NCI-H526 treated with DMSO at 0.1 percent for 48 hours (cell line): ENCODE results near the gene PCSK5.
A peak's percentile ranks its signal among the peaks of the same experiment; 100 is the strongest.
"Not testable (repeated sequence)": the region's sequence is repeated elsewhere in the genome, so short reads cannot be mapped to it uniquely, and the experiment has no call there.

Source experiments
- DNase-seq: peaks from one replicate; lab custom pipeline; 2025; lab: John Stamatoyannopoulos, UW

PCSK5 gene

DNA sequence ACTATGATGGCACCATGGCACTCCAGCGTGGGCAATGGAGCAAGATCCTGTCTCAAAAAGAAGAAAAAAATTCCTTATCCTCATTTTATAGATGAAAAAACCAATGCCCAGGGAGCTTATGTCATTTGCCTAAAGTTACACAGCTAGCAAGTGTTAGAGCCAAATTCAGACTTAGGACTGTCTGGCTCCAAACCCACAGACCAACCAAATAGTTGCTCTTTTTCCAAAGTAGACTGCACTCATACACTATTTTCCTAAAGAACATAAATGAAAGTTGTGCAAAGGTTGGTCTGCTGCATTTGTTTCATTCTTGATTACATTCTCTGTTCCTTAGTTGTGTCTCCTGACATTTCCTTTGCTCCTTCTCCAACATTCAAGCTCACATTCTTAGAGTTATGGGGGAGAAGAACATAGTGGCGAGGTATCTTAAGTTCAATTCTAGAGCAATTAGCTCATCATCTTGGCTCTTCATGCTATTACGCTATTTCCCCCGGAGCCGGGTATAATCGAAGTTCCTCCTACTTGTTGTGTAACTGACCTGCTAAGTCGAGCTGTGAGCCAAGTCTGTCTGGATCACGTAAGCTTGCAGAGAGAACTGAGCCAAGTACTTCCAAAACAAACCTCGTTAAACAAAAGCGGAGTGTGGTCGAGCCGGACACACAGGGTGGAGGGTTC, 365.4 kb downstream of the PCSK5 start:
- DNase-seq, result no peak

DNA sequence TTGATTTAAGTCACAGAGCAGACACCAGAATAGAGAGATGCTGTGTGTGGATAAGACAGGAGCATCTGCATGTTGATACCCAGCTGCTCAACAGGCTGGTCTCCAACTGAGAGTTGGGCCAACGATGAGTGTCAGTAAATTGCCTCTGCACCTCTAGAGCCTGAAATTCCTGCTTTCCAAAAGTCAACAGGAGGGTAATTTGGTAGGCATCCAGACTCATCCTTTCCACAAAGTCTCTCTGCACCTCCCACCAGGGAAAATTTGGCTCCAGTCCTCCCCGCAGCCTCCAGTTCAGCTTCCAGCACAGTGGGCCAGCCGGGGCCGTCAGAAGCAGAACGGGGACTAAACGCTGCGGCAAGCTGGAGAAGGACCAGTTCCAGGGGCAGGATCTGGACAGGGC, 366.8 kb downstream of the PCSK5 start:
- no peak for DNase-seq

DNA sequence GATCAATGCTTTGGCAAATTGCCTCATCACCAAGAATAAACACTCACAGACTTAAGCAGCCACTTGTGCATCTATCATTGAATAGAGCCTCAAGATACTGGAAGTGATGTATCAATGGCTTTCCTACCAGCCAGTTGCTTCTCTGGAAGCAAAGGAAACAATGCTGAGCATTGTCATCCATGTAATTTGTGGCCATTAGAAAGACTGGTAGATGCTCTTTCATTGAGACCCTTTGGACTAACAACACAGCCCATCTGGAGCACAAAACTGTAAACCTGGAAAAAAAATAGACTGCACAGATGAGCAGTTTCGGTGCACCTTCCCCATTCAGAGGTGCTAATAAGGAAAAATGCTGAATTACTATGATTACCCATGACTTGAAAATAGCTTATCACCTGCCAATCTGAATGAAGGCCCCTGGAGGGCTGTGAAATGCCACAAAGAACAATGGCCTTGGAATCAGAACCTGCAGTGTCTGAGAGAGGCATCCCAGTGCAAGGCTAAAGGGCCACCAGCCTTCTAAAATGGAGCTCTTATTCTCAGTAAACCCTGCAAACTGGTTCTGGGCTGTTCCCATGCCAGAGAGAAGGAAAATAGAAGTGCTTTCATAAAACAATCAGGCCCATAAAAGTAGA, 376.3 kb downstream of the PCSK5 start:
- no peak for DNase-seq

DNA sequence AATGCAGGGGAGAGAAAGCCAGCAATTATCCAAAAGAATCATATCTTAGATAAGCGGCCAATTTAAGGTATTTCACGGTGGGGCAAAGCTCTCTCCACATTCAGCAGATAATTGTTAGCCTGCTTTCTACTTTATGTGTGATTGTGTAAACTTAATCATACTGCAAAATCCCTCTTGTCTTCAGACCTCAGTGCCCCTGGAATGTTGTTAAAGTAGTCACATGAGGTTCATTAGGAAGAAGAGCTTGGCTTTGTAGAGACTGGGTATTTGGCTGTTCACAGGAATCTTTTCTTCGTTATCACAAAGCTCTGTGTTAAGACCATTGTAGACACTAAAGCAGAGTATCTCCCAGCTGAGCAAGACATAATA, 376.8 kb downstream of the PCSK5 start:
- DNase-seq, result no peak

DNA sequence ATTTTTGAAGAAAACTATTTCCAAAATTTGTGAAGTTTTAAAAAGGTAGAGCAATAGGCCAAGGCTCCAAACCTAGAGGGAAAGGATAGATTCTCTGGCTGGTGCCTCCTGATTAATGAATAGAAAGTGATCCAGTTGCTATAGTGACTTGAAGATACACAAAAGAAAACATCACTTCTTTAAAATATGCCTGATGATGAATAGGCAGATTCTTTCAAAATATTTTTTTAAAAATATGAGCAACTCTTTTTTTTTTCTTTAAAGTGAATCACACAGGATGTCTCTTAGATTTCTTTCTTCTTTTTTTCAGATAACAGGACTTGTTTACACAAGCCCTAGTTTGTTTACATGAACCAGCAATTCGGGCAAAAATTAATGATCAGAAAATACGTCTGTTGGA, 379.3 kb downstream of the PCSK5 start:
- DNase-seq, result no peak

DNA sequence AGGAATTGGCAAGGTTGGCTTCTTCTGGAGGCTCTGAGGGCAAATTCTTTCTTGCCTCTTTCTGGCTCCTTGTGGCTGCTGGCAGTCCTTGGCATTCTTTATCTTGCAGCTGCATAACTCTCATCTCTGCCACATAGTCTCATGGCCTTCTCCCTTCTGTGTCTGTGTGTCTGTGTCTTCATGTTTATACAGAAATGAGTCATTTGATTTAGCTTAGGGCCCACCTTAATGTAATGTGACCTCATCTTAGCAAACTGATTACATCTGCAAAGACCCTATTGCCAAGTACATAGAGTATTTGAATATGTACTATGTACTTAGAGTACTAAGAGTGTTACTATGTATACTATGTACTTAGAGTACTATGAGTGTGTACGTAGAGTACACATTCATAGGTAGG, 381.3 kb downstream of the PCSK5 start:
- no peak for DNase-seq

DNA sequence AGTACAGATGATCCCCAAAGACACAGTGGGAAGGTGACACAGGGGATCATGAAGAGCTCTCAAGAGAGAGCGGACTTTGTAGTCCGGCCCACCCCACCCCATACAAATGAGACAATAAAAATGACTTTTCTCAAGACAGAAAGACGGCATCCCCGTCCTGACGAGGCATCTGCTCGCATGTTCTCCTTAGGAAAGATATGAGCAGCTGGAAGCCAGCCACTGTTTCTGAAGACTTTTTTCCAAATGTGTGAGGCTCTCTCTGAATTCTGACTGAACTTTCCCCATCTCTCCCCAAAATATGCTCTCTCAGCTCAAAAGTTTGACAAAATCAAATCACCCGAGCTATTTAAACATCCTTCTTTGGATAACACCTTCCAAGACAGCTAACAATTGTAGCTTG, 398.6 kb downstream of the PCSK5 start:
- no peak for DNase-seq

DNA sequence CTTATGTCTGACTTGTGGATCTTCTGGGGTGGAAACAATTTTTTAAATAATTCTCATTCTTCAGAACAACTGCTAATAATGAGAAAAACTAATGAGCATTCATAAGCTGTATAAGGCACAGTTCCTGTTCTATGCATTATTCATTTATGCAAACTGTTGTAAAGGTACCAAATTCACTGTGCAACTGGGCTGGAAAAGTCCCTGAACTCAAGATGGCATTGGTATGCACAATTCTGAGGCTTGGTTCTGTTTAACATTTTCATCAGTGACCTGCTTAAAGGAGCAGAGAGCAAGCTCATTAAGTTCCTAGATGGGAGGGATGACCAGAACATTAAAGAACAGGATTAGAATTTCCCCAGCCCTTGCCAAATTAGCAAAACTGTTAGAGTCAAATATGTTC, 399.2 kb downstream of the PCSK5 start:
- no peak for DNase-seq

DNA sequence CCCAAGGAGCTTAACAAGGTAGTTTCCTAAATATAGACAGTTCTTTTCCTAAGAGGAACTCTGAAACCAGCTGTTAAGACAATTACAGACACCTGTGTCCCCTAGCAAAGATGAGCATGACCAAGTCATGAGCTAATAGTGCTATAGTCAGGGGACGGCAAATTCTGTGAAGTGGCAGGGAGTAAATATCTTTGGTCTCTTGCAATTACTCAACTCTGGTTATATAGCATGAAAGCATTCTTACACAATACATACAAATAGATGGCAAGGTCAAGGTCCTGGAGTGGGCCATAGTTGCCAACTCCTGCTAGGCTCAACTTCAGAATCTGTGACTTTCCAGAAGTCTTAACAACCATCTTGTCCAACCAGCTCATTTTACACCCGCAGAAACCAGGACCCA, 400.1 kb downstream of the PCSK5 start:
- no peak for DNase-seq

DNA sequence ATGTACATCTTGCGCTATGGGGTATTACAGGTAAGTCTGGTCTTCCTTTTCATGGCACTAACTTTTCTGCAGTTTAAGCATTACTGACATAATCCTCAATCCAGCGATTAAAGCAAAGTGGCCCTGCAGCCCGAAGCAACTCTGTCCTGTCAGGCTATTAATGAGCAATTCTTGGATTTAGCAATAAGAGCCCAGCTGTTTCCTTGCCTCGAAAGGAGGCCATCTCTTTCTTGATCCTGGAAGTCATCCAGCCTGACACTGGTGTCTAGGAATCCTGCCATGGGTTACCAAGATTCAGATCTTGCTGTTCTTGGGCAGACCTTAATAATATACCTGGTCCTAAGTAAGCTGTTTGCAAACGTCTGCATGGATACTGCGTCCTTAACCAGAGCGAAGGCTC, 401.8 kb downstream of the PCSK5 start:
- DNase-seq, result no peak

DNA sequence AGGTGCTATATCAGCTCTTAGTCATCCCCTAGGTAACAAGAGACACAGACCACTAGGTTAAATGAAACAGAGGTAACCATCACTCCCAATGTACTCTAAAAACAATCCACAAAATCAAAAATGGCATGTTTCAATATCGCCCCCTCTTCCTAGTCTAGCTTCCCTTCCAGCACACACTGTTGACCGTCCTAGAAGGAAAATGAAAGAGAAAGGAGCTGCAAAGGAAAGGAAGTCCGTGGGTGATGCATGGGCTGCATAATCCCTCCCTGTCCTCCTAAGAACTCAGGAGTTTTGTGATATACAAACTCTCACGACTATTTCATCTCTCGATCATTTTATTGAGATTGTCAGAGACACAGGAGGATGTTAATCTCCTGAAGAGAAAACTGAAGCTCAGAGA, 402.2 kb downstream of the PCSK5 start:
- no peak for DNase-seq

DNA sequence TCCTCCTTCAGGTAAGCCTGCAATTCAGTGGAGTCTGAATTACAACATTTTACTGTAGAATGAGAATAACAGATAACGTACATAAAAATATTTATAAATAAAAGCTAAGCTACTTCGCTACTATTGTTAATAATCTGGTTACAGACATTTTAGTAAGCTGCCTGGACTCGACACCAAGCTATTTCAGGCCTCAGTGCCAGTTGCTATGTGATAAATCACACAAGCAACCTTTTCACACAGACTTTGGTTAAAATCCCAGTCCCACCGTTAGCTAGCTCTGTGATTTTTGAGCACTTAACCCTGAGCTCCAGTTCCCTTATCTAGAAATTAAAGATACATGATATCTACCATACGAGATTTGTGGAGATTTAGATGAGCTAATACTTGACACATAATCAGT, 403.8 kb downstream of the PCSK5 start:
- no peak for DNase-seq

DNA sequence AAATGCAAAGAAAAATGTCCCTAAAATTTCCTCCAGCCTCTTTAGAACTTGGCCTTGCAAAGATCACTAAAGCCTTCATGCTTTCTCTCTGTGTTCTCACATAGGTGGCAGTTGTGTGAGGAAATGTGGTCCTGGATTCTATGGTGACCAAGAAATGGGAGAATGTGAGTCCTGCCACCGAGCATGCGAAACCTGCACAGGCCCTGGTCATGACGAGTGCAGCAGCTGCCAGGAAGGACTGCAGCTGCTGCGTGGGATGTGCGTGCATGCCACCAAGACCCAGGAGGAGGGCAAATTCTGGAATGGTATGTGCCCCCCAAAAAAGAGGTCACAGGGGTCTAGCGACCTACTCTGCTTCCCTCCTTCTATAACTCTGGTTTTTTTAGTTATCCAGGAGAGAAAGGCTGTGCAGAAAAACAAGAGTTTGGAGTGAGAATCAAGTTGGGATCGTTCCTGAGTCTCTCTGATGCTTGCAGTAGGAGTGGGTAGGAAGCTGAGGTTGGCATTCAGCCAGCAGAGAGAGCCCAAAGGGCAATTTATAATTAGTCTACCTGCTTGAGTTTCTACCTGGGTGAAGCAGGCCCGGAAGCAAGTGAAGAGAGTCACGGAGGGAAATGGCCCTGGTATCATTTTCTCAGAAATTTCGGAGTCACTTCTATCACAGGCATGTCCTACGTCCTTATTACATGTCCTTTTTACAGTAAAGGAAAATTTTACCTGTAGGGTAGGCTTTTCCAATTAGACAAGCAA, 406.3 kb downstream of the PCSK5 start:
- no peak for DNase-seq

DNA sequence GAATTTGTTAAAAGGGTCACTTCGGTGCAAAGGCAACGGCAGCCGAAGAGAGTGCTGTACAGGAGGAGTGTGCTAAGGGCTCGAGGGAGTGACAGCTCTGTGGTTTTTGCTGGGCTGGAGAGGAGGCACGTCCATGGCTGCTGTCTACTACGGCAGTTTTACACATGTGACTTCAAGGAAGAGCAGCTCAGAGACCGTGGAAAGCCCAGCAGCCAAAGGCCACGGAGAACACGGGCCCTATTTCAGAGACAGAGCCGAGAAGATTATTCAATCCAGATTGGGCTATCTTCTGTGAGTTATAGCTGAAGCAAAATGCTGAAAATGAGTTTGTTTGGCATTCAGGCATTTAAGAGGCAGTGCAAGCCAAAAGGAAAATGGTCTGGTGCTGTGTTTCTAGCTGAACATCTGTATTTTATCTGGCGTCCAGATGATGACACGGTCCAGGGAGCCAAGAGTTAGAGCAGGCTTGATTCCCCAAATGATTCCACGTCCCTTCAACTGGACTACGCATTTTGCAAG, 407.3 kb downstream of the PCSK5 start:
- no peak for DNase-seq

DNA sequence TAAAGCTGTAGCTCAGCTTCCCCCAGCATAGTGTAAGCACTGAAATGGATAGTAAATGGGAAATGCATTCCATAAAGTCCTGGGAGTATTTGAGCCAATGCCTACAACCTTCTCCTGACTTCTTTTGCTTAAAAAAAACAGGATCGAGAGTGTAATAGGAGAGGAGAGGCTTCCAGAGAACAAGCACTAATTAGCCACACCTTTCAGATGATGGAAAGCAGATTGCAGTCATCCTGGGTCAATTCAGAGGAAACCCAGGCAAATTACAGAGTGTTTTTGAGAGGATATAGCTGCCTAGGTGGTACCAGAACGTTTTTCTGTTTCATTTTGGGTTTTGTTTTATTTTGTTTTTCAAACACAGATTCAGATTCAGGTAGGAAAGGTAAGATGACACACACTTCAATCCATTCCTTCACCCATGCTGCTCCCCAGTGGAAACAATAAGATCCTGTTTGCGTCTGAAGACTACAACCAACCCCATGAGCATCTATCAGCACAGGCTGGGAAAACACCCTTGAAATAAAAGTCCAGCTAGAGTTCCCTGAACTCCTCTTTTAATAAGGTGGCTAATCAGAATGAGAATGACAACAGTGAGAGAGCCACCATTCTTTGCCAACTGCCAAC, 408.2 kb downstream of the PCSK5 start:
- DNase-seq, result no peak

DNA sequence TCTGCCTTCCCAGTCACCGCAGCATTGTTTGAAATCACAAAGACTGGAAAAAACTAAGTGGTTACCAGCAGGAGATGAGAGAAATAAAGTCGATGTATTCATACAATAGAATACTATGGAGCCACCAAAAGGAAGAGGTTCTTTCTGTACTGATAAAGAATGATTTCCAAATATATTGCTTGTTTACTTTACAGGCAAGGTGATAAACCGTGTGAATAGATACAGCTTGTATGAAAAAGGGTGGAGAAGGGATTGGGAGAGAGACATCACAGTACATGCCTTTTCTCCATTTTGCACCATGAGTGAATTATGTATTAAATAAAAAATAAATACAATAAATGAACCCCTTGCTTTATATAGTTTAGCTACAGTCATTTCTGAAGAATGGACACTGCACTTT, 412.1 kb downstream of the PCSK5 start:
- DNase-seq, result no peak

DNA sequence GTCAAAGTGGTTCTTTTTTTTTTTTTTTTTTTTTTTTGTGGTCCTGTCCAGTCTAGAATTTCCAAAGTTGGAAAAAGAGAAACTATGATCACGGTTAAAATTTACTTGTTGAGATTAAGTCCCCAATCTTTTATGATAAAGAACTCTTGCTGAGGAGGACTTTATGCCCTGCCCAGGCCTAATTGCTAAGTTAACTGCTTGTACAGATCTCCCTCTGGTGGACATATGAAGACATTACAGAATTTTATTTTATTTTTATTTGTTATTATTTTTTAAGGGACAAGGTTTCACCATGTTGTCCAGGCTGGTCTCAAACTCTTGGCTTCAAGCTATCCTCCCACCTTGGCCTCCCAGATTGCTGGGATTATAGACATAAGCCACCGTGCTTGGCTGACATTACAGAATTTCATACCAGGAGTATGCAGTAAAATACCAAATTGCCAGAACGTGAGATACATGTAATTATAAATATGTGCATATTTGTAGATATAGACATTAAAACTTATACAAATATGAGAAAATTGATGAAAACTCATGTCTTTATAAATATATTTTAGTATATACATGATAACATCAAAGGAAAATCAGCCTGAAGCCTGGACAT, 412.6 kb downstream of the PCSK5 start:
- peak; percentile 25 for DNase-seq

DNA sequence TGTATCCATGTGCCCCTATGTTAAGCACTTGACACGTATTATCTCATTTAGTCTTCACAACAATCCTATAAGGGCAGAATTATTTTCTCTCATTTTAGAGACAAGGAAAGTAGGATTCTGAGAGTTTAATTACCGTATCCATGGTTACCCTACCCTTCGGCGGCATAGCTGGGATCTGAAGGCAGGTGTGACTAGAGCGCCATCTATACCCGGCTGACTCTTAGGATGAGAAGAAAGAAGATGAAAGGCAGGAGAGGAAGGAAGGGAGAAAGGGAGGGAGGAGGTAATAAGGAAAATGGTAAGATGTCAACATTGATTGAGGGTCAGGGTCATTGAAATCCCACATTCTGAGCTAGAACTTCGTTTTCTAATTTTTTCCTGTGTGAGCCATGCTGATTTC, 416.6 kb downstream of the PCSK5 start:
- DNase-seq, result not testable (repeated sequence)

DNA sequence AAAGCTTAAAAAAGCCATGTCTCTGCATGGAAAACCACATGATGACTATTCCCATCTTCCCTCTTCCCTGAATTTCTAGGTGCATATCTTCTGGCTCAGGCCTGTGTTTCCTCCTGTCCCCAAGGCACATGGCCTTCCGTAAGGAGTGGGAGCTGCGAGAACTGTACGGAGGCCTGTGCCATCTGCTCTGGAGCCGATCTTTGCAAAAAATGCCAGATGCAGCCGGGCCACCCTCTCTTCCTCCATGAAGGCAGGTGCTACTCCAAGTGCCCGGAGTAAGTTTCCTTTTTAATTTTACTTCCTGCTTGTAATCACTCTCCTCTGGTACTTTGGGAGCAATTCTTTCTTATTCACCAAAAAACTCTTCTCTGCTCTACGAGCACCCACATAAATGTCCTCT, 420.1 kb downstream of the PCSK5 start:
- no peak for DNase-seq

DNA sequence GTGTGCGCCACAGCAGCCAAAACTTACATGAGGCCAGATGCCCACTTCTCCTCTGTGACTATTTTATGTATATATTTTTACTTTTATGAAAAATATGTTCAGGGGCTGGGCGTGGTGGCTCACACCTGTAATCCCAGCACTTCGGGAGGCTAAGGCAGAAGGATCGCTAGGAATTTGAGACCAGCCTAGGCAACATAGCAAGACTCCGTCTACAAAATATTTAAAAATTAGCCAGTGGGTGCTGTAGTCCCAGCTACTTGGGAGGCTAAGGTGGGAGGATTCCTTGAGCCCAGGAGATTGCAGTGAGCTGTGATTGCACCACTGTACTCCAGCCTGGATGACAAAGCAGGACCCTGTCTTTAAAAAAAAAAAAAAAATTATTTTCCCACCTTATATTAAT, 420.5 kb downstream of the PCSK5 start:
- DNase-seq, result no peak

DNA sequence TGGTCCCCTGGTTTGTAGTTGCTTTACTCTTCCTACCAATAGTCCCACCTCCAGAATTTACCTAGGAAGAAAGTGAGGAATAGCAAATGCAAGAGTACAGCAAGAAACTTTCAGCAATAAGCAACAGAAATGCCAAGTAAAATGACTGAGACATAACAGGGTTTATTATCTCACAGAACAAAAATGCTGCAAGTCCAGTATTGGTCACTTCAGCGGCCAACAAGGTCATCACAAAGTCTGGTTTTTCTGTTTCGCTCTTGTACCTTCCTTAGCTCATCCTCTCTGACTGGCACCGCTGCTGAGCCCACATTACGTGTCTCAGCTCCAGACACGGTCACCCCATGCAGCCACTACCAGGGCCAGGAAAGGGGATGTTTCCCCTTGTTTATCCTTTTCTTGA, 421.1 kb downstream of the PCSK5 start:
- no peak for DNase-seq

DNA sequence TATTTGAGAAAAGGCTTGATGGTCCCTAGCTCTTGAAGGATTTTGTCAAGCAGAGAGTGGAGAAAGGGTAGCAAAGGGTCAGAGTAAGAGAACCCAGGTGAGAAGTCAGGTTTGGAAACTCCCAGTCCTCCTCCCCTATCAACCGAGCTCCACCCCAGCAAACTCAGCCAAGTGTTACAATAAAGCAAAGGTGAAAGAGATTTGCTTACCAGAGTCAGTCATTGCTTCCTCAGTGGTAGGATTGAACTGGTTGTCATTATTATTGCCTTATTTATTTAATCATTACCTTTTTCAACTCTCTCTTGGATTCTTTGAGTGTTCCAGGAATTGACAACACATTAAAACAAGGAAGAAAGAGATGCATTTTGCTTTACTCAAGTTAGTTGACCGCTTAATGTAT, 423.3 kb downstream of the PCSK5 start:
- no peak for DNase-seq
